ENCODE results near the gene OTOF. TPM values are rescaled to one million over a fixed set of nuclear protein-coding genes. Genes with fewer than 3 reads are reported as not detected.

The OTOF gene
- total RNA-seq, 1 donor from 2014 or later: not detected

DNA sequence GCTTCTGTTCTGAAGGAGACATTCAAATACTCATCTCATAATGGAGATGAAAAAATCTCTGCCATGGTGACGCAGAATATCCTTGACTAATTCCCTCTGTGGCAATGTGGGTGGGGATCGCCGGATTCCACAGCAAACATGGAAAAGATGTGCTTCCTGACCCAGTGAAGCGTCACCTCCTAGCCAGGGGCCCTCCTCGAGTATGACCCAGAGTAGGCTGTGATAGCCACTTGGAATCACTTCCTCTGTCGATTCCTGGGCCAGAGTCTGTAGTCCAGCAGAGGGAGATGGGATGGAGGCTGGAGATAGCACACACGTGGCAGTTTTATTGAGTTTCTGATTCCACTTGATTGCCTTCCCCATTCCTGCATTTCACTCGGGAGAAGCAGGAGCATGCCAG is 39.4 kb downstream of the OTOF start:
- TF ChIP-seq, protein P1, sequence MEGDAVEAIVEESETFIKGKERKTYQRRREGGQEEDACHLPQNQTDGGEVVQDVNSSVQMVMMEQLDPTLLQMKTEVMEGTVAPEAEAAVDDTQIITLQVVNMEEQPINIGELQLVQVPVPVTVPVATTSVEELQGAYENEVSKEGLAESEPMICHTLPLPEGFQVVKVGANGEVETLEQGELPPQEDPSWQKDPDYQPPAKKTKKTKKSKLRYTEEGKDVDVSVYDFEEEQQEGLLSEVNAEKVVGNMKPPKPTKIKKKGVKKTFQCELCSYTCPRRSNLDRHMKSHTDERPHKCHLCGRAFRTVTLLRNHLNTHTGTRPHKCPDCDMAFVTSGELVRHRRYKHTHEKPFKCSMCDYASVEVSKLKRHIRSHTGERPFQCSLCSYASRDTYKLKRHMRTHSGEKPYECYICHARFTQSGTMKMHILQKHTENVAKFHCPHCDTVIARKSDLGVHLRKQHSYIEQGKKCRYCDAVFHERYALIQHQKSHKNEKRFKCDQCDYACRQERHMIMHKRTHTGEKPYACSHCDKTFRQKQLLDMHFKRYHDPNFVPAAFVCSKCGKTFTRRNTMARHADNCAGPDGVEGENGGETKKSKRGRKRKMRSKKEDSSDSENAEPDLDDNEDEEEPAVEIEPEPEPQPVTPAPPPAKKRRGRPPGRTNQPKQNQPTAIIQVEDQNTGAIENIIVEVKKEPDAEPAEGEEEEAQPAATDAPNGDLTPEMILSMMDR (conservative IDR thresholded peaks at IDR 0.05; ENCODE audit: low read depth, low read length): peak; percentile 46
- no peak overlapping the region for H3K4me3 ChIP-seq (ENCODE audit: low read depth, low read length)
- DNase-seq (ENCODE audit: low read depth): peak; percentile 25

DNA sequence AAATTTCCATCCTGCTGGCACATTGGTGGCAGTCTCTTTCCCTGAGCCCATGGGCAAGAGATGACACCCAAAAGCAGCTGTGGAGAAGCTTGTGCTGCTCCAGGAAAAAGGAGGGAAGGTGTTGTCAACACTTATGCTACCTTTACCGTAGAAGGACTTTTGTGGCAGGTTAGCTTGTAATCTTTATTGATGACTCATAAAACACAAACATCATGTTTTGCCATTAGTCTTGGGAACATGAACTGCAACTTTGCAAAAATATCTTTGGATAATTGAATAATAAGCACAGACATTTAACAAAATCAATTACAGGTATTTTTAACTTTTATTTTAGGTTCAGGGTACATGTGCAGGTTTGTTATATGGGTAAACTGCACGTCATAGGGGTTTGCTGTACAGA is 42.8 kb downstream of the OTOF start:
- TF ChIP-seq, protein P1 (conservative IDR thresholded peaks at IDR 0.05; ENCODE audit: low read depth, low read length): no peak
- no peak overlapping the region for H3K4me3 ChIP-seq (ENCODE audit: low read depth, low read length)
- no peak for DNase-seq (ENCODE audit: low read depth)

DNA sequence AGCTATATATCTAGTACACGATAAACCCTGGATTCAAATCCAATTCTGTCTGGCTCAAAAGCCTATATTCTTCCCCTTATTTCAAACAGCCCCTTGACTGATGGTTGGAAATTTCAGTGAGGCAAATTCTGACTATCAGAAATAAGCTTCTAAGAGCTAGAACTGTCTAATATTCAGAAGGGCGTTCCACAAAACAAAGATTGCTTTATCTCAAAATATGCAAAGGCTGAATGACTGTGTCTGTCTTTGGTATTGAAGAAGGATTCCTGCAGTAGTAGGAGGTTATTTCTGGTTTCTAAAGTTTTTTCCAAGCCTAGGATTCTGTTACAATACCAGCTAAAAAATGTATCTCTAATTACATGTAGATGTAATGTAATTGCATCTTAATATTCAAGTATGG is 45.1 kb downstream of the OTOF start:
- H3K4me3 ChIP-seq (ENCODE audit: low read depth, low read length): no peak overlapping the region
- TF ChIP-seq, protein P1 (conservative IDR thresholded peaks at IDR 0.05; ENCODE audit: low read depth, low read length): no peak

DNA sequence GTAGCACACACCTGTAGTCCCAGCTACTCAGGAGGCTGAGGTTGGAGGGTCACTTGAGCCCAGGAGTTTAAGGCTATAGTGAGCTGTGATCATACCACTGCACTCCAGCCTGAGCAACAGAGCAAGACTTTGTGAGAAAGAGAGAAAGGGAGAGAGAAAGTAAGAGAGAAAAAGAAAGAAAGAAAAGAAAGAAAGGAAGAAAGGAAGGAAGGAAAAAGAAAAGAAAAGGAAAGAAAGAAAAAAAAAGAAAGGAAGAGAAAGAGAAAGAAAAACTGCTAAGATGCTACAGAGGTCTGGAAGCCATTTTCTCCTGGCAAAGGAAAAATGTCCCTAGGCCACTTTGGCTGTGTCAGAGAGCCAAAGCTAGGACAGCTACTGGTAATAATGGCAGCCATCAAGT is 45.6 kb downstream of the OTOF start:
- no peak overlapping the region for H3K4me3 ChIP-seq (ENCODE audit: low read depth, low read length)
- TF ChIP-seq, protein P1 (conservative IDR thresholded peaks at IDR 0.05; ENCODE audit: low read depth, low read length): no peak
- DNase-seq (ENCODE audit: low read depth): no peak

More for the DNA sequence above, 45.1 kb downstream of the OTOF start:
- DNase-seq (ENCODE audit: low read depth): no peak

DNA sequence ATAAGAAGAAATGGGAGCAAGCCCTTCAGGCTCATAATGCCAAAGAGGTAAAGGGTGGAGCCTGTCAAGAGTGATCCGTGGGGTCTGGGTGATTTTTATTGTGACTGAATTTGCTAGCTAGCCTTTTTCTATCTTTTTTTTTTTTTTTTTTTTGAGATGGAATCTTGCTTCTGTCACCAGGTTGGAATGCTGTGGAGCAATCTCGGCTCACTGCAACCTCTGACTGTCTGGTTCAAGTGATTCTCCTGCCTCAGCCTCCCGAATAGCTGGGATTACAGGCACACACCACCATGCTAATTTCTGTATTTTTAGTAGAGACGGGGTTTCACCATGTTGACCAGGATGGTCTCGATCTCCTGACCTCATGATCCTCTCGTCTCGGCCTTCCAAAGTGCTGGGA is 47.1 kb downstream of the OTOF start:
- H3K4me3 ChIP-seq (ENCODE audit: low read depth, low read length): no peak overlapping the region
- no peak for DNase-seq (ENCODE audit: low read depth)
- TF ChIP-seq, protein P1 (conservative IDR thresholded peaks at IDR 0.05; ENCODE audit: low read depth, low read length): no peak

DNA sequence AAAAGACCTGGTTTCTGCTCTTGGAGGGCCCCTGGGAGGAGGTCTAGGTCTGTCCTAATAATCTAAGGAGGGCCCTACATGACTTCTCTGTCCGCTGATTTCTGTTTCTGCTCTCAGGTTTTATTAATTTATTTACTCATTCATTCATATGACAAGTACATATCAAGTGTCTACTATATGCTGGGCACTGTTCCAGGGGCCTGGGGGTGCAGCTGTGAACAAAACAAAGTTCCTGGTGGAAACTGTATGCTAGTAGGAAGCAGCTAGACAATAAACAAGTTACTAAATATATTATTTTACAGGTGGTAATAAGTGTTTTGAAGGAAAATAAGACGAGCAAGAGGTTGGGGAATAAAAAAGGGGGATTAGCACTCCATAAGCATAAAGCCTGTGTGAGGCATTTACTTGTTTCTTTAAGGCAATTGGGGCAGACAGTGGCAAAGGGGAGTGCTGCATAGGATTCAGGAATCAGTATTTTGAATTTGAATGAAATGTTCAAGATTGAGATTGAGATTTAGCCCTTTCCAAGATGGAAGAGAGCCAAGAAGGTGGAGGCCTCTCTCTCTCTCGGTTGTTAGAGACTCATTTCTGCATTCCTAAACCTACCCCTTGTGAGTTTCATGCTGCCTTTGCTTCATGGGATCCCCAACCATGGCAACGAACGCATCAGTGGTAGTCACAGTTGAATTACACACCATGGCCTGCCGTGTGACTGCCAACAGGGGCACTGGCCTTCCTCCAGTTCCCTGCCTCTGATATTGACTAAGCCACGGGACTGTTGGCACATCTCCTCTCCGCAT is 47.9 kb downstream of the OTOF start:
- TF ChIP-seq, protein P1 (conservative IDR thresholded peaks at IDR 0.05; ENCODE audit: low read depth, low read length): no peak

DNA sequence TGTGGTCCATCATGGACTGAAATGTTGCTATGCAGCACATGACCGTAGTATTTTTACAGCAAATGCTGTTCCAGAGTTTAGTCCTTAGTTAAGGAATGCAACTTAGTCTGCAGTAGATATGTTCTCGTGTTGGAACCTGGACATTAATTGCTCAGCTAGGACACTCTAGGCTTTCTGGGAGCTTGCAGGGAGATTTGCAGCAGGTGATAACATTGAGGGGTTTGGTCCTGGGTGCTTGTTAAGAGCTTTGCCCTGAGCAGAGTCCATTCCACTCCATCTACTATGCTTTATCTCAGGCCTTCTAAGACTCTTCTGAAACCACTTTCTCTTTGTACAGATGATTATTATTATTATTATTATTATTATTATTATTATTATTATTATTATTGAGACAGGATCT is 49.1 kb downstream of the OTOF start:
- H3K4me3 ChIP-seq (ENCODE audit: low read depth, low read length): no peak overlapping the region
- DNase-seq (ENCODE audit: low read depth): no peak
- TF ChIP-seq, protein P1 (conservative IDR thresholded peaks at IDR 0.05; ENCODE audit: low read depth, low read length): no peak

More for the DNA sequence above, 47.9 kb downstream of the OTOF start:
- H3K4me3 ChIP-seq (ENCODE audit: low read depth, low read length): no peak overlapping the region
- no peak for DNase-seq (ENCODE audit: low read depth)

All from epithelial cell of proximal tubule (primary cell).